ENCODE measurements around the gene PPP1R12A.
"Not testable (repeated sequence)": the region's sequence is repeated elsewhere in the genome, so short reads cannot be mapped to it uniquely, and the experiment has no call there.

Gene PPP1R12A

GRCh38 chr12:79955561-79955960 is 20.7 kb upstream of the PPP1R12A start:
- H3K27me3 Mint-ChIP-seq (ENCODE audit: low read depth, poor library complexity), result peaks cover 10% of the 10 kb centered on the region
- peaks cover 6% of the 10 kb centered on the region for H3K36me3 Mint-ChIP-seq (ENCODE audit: low read depth)
- H3K9me3 Mint-ChIP-seq, result peaks cover 15% of the 10 kb centered on the region
- H3K27ac Mint-ChIP-seq, result no peak overlapping the region
- DNase-seq, result no peak
- H3K4me3 Mint-ChIP-seq, result no peak overlapping the region
- H3K4me1 Mint-ChIP-seq, result no peaks in the 10 kb centered on the region
- TF ChIP-seq CTCF (IDR thresholded peaks at IDR 0.05), result no peak

GRCh38 chr12:79954037-79954610 is 19.2 kb upstream of the PPP1R12A start:
- peaks cover 10% of the 10 kb centered on the region for H3K27me3 Mint-ChIP-seq (ENCODE audit: low read depth, poor library complexity)
- H3K27ac Mint-ChIP-seq, result no peak overlapping the region

GRCh38 chr12:79949098-79949497 is 14.2 kb upstream of the PPP1R12A start:
- no peaks in the 10 kb centered on the region for H3K9me3 Mint-ChIP-seq
- no peak for TF ChIP-seq CTCF (IDR thresholded peaks at IDR 0.05)
- no peak overlapping the region for H3K4me3 Mint-ChIP-seq
- no peak overlapping the region for H3K27ac Mint-ChIP-seq
- no peak for DNase-seq
- H3K36me3 Mint-ChIP-seq (ENCODE audit: low read depth), result no peaks in the 10 kb centered on the region
- no peaks in the 10 kb centered on the region for H3K27me3 Mint-ChIP-seq (ENCODE audit: low read depth, poor library complexity)
- peaks cover 5% of the 10 kb centered on the region for H3K4me1 Mint-ChIP-seq

More at GRCh38 chr12:79954037-79954610, 19.2 kb upstream of the PPP1R12A start:
- Mint-ChIP-seq H3K9me3 (peaks cover 15% of the 10 kb centered on the region), H3K4me3 (no peak overlapping the region), H3K4me1 (no peaks in the 10 kb centered on the region), H3K36me3 (ENCODE audit: low read depth) (peaks cover 6% of the 10 kb centered on the region)
- no peak for DNase-seq
- TF ChIP-seq CTCF (IDR thresholded peaks at IDR 0.05), result no peak

- H3K9me3 Mint-ChIP-seq, result no peaks in the 10 kb centered on the region
- H3K4me1 Mint-ChIP-seq, result peaks cover 5% of the 10 kb centered on the region
- no peak for DNase-seq
- H3K27me3 Mint-ChIP-seq (ENCODE audit: low read depth, poor library complexity), result no peaks in the 10 kb centered on the region
- H3K36me3 Mint-ChIP-seq (ENCODE audit: low read depth), result no peaks in the 10 kb centered on the region
- H3K4me3 Mint-ChIP-seq, result no peak overlapping the region
- no peak for TF ChIP-seq CTCF (IDR thresholded peaks at IDR 0.05)
- H3K27ac Mint-ChIP-seq, result no peak overlapping the region
These were observed 10.5 kb upstream of the PPP1R12A start for GRCh38 chr12:79945433-79945832.

- no peak for TF ChIP-seq CTCF (IDR thresholded peaks at IDR 0.05)
These were observed 9.7 kb upstream of the PPP1R12A start for GRCh38 chr12:79944565-79944964.

GRCh38 chr12:79942846-79943245 is 7.9 kb upstream of the PPP1R12A start:
- H3K36me3 Mint-ChIP-seq (ENCODE audit: low read depth); H3K27ac Mint-ChIP-seq; H3K4me1 Mint-ChIP-seq; H3K9me3 Mint-ChIP-seq; H3K27me3 Mint-ChIP-seq (ENCODE audit: low read depth, poor library complexity); DNase-seq; H3K4me3 Mint-ChIP-seq: not testable (repeated sequence)

More at GRCh38 chr12:79944565-79944964, 9.7 kb upstream of the PPP1R12A start:
- no peak overlapping the region for H3K4me3 Mint-ChIP-seq
- no peak for DNase-seq
- H3K27me3 Mint-ChIP-seq (ENCODE audit: low read depth, poor library complexity), result no peaks in the 10 kb centered on the region
- peaks cover 5% of the 10 kb centered on the region for H3K4me1 Mint-ChIP-seq
- no peak overlapping the region for H3K27ac Mint-ChIP-seq
- H3K36me3 Mint-ChIP-seq (ENCODE audit: low read depth), result no peaks in the 10 kb centered on the region
- H3K9me3 Mint-ChIP-seq, result no peaks in the 10 kb centered on the region

All from nephron progenitor cell (in vitro differentiated cells).